GM12878 (cell line): ENCODE results near the gene FERMT2. TPM values are rescaled to one million over a fixed set of nuclear protein-coding genes. Genes with fewer than 3 reads are reported as not detected.

ENCODE experiments used
- ATAC-seq: fragments of 200-7000 bp; cut with Tn5 transposase; 3 replicates; pipeline ENCODE4 v1.9.1; 2020; ENCODE audit warnings: mild to moderate bottlenecking, moderate library complexity
- BruUV-seq: library from RNA; stranded (reverse); fragments of 400-500 nt; replicated peaks from 2 replicates; lab custom pipeline; 2021; lab: Mats Ljungman, UMichigan
- CTCF ChIA-PET: fragments of 300-600 bp; sonication (Branson Sonifier 250); formaldehyde crosslinking; extraction: SDS; loops from one replicate; lab custom pipeline; 2021; ENCODE audit warnings: inconsistent platforms; lab: Yijun Ruan, JAX
- POLR2A ChIA-PET: fragments of 350-600 bp; formaldehyde crosslinking; extraction: SDS; loops from one replicate; lab custom pipeline; 2021; ENCODE audit warnings: inconsistent platforms; lab: Charles Lee
- RAD21 ChIA-PET: fragments of 300-600 bp; sonication (Branson Sonifier 250); formaldehyde crosslinking; loops from one replicate; lab custom pipeline; 2023; ENCODE audit warnings: antibody characterized with exemption; ENCODE audit not compliant: unreplicated experiment; lab: Charles Lee
- SMC1A ChIA-PET: fragments of 300-600 bp; sonication (Branson Sonifier 250); formaldehyde crosslinking; loops from one replicate; lab custom pipeline; 2023; ENCODE audit not compliant: unreplicated experiment, uncharacterized antibody; lab: Charles Lee
- DNase-seq: peaks from one replicate; pipeline ENCODE4 v3.0.0-alpha.2; 2011; ENCODE audit warnings: low read depth, low spot score
- FAIRE-seq: peaks from 3 replicates; lab custom pipeline; 2011; peaks lifted over from hg19 to GRCh38; lab: Jason Lieb, UNC
- H2AFZ ChIP-seq: 2 replicates; pipeline ENCODE4 v1.6.0; 2011; ENCODE audit warnings: low read depth, low read length, control low read depth; ENCODE audit not compliant: control insufficient read depth
- H3K27ac ChIP-seq: 2 replicates; pipeline ENCODE4 v1.5.1; 2011; ENCODE audit warnings: control low read depth; ENCODE audit not compliant: control insufficient read depth, insufficient read depth
- H3K27me3 ChIP-seq, 2 experiments: replicated peaks in 1 of 2; 2 replicates each; pipeline versions ENCODE4 v1.6.0 to v1.6.1; 2011; ENCODE audit warnings: low read length in 1 of 2; ENCODE audit not compliant: control insufficient read depth in 2 of 2, insufficient read depth in 2 of 2
- H3K36me3 ChIP-seq, 2 experiments: 2 replicates each; pipeline ENCODE4 v1.5.1; 2011; ENCODE audit warnings: low read length in 1 of 2; ENCODE audit not compliant: control insufficient read depth in 2 of 2, insufficient read depth in 2 of 2
- H3K4me1 ChIP-seq: 2 replicates; pipeline ENCODE4 v1.6.1; 2011; ENCODE audit warnings: mild to moderate bottlenecking, low read length, moderate library complexity, mixed read lengths; ENCODE audit not compliant: control insufficient read depth, insufficient read depth
- H3K4me2 ChIP-seq: 2 replicates; pipeline ENCODE4 v1.6.0; 2011; ENCODE audit warnings: control low read depth; ENCODE audit not compliant: control insufficient read depth, insufficient read depth
- H3K4me3 ChIP-seq: fragments of 200-600 bp; sonication (generic); 2 replicates; pipeline ENCODE4 v1.5.1; 2016
- H3K79me2 ChIP-seq: 2 replicates; pipeline ENCODE4 v1.6.0; 2011; ENCODE audit warnings: low read length; ENCODE audit not compliant: control insufficient read depth, insufficient read depth
- H3K9ac ChIP-seq: 2 replicates; pipeline ENCODE4 v1.8.0; 2011; ENCODE audit warnings: low read length, control low read depth, mixed read lengths; ENCODE audit not compliant: control insufficient read depth, insufficient read depth
- H3K9me3 ChIP-seq: replicated peaks from 3 replicates; pipeline ENCODE4 v1.5.1; 2011; ENCODE audit warnings: mild to moderate bottlenecking, low read length; ENCODE audit not compliant: control insufficient read depth, insufficient read depth
- H4K20me1 ChIP-seq: 2 replicates; pipeline ENCODE4 v1.6.0; 2011; ENCODE audit not compliant: control insufficient read depth, insufficient read depth
- BACH1 ChIP-seq: fragments of 450-650 bp; IDR thresholded peaks from 2 replicates; pipeline ENCODE4 v1.6.1; 2017; ENCODE audit warnings: mild to moderate bottlenecking, borderline replicate concordance
- BHLHE40 ChIP-seq, 2 experiments: fragments of 450-650 bp in 1 of 2; IDR thresholded peaks; 2 replicates each; pipeline ENCODE4 v1.6.1; 2011 to 2017; ENCODE audit warnings: low read depth in 2 of 2, borderline replicate concordance in 1 of 2, improper control_type of control experiment in 1 of 2, low read length in 1 of 2, mild to moderate bottlenecking in 1 of 2
- BRCA1 ChIP-seq: IDR thresholded peaks from 2 replicates; pipeline ENCODE4 v1.6.1; 2011; ENCODE audit warnings: low read depth, low read length, improper control_type of control experiment
- CREM ChIP-seq: IDR thresholded peaks from 2 replicates; pipeline ENCODE4 v1.6.1; 2014; ENCODE audit warnings: antibody characterized with exemption, low read depth
- EED ChIP-seq: sonication (generic); IDR thresholded peaks from 2 replicates; pipeline ENCODE4 v1.6.1; 2016; ENCODE audit warnings: antibody characterized with exemption, low read depth
- FOXK2 ChIP-seq: fragments of 450-650 bp; IDR thresholded peaks from 2 replicates; pipeline ENCODE4 v1.6.1; 2017; ENCODE audit warnings: mild to moderate bottlenecking, moderate library complexity
- HDAC6 ChIP-seq: fragments of 200-600 bp; sonication (generic); IDR thresholded peaks from one replicate; pipeline ENCODE4 v1.8.0; 2017; ENCODE audit warnings: antibody characterized with exemption; ENCODE audit not compliant: unreplicated experiment
- HSF1 ChIP-seq: fragments of 150-350 bp; IDR thresholded peaks from 2 replicates; pipeline ENCODE4 v1.6.1; 2014; ENCODE audit warnings: mild to moderate bottlenecking, low read depth, low read length
- JUND ChIP-seq: IDR thresholded peaks from 2 replicates; pipeline ENCODE4 v1.6.1; 2012; ENCODE audit warnings: low read depth, mild to moderate bottlenecking, low read length, improper control_type of control experiment, moderate library complexity
- NFIC ChIP-seq: IDR thresholded peaks from 2 replicates; pipeline ENCODE4 v1.6.1; 2012; ENCODE audit warnings: low read depth, mild to moderate bottlenecking, inconsistent platforms, low read length, moderate library complexity
- NFXL1 ChIP-seq: fragments of 450-650 bp; IDR thresholded peaks from 2 replicates; pipeline ENCODE4 v1.6.1; 2017; ENCODE audit warnings: antibody characterized with exemption, mild to moderate bottlenecking, borderline replicate concordance
- SPI1 ChIP-seq: IDR thresholded peaks from 2 replicates; pipeline ENCODE4 v1.6.1; 2011; ENCODE audit warnings: low read depth, mild to moderate bottlenecking, low read length, moderate library complexity, borderline replicate concordance; ENCODE audit not compliant: insufficient read depth
- YY1 ChIP-seq: IDR thresholded peaks from 2 replicates; pipeline ENCODE4 v1.6.1; 2011; ENCODE audit warnings: low read depth, mild to moderate bottlenecking, low read length
- ZZZ3 ChIP-seq: IDR thresholded peaks from 2 replicates; pipeline ENCODE4 v1.6.1; 2011; ENCODE audit warnings: low read depth; ENCODE audit not compliant: control insufficient read depth, insufficient read length
- WGBS: methylation state at CpG from one replicate; pipeline ENCODE4 v1.1.6; 2016; ENCODE audit warnings: low lambda C conversion rate; ENCODE audit not compliant: insufficient replicate concordance, insufficient coverage; ENCODE audit errors: missing lambda C conversion rate; 5-methylcytosine and 5-hydroxymethylcytosine counted together
- in situ Hi-C: fragments of 300-500 bp; cut with MboI; formaldehyde crosslinking; loops from 9 replicates; pipeline ENCODE4 v1.14.3; 2018; ENCODE audit warnings: mixed read lengths
- intact Hi-C: fragments of 100-400 bp; cut with micrococcal nuclease; formaldehyde crosslinking; loops from one replicate; pipeline ENCODE4 v1.14.2; 2022; ENCODE audit not compliant: unreplicated experiment
- polyA plus RNA-seq, 11 experiments: library from polyadenylated mRNA; depleted of rRNA in 4 of 11; unstranded in 6 of 11; stranded (reverse) in 5 of 11; fragments of >200 nt; fragmentation: Nextera tagmentation in 4 of 11; fragmentation: Illumina TruSeq in 1 of 11; extraction: Ambion mirVana in 4 of 11; extraction: Trizol in 1 of 11; gene quantifications; 1 replicate in 1 of 11; 2 replicates in 10 of 11; pipeline versions ENCODE4 v1.2.1 to v1.2.3, GENCODE V29; 2011 to 2016; ENCODE audit warnings: inconsistent platforms in 2 of 11, missing spikeins in 2 of 11, low read depth in 1 of 11
- total RNA-seq, 4 experiments: library from RNA; depleted of rRNA in 3 of 4; stranded (reverse); fragments of >200 nt in 3 of 4; fragmentation: Illumina TruSeq in 1 of 4; extraction: Trizol in 1 of 4; gene quantifications; 2 replicates each; pipeline versions ENCODE4 v1.2.1 to v1.2.3, GENCODE V29; 2013 to 2021
- TF ChIP-seq, protein P1 (sequence below): fragments of 450-650 bp; IDR thresholded peaks from 2 replicates; pipeline ENCODE4 v1.6.1; 2017; ENCODE audit warnings: mild to moderate bottlenecking, moderate library complexity
- TF ChIP-seq, protein P2 (sequence below): fragments of 450-650 bp; formaldehyde crosslinking; IDR thresholded peaks from 2 replicates; pipeline ENCODE4 v1.5.0; 2022; ENCODE audit warnings: mild to moderate bottlenecking, missing genetic modification characterization

The FERMT2 gene
- total and polyA plus RNA-seq, 10 of the 15 experiments (the other 5 are each of a cell fraction or from before 2014, with no cell fraction given): 4.9 to 35.5 (median 19.5) TPM

GRCh38 chr14:52944254-52944653 lies 6.6 kb downstream of the FERMT2 start:
- SMC1A ChIA-PET: interaction anchor here (0.7 to 2.3 kb wide), 6 partner anchors 9 to 1229 kb away, joined by 3 to 6 read pairs (median 4); no protein-coding TSS in a partner anchor
- Histone ChIP-seq H3K27ac (no peak overlapping the region), H3K27me3 (peaks cover 0 to 5% of the 10 kb centered on the region in 2 experiments; a peak in 2 of 4 replicates), H3K9ac (no peak overlapping the region), H3K4me1 (no peaks in the 10 kb centered on the region), H4K20me1 (no peaks in the 10 kb centered on the region), H3K4me3 (no peak overlapping the region), H3K4me2 (no peak overlapping the region), H3K79me2 (no peaks in the 10 kb centered on the region), H3K36me3 (no peaks in the 10 kb centered on the region), H2AFZ (no peak overlapping the region), H3K9me3 (no peaks in the 10 kb centered on the region)
- TF ChIP-seq BHLHE40 (IDR thresholded peaks at IDR 0.05; ENCODE audit: borderline replicate concordance in 1 of 2, low read depth in 2 of 2, low read length in 1 of 2) (no peak), BACH1 (no peak), JUND (no peak), SPI1 (no peak), NFXL1 (no peak), ZZZ3 (no peak), HDAC6 (no peak), HSF1 (no peak), CREM (no peak), YY1 (no peak), BRCA1 (no peak), EED (no peak), NFIC (no peak), FOXK2 (no peak)
- TF ChIP-seq, protein P1, sequence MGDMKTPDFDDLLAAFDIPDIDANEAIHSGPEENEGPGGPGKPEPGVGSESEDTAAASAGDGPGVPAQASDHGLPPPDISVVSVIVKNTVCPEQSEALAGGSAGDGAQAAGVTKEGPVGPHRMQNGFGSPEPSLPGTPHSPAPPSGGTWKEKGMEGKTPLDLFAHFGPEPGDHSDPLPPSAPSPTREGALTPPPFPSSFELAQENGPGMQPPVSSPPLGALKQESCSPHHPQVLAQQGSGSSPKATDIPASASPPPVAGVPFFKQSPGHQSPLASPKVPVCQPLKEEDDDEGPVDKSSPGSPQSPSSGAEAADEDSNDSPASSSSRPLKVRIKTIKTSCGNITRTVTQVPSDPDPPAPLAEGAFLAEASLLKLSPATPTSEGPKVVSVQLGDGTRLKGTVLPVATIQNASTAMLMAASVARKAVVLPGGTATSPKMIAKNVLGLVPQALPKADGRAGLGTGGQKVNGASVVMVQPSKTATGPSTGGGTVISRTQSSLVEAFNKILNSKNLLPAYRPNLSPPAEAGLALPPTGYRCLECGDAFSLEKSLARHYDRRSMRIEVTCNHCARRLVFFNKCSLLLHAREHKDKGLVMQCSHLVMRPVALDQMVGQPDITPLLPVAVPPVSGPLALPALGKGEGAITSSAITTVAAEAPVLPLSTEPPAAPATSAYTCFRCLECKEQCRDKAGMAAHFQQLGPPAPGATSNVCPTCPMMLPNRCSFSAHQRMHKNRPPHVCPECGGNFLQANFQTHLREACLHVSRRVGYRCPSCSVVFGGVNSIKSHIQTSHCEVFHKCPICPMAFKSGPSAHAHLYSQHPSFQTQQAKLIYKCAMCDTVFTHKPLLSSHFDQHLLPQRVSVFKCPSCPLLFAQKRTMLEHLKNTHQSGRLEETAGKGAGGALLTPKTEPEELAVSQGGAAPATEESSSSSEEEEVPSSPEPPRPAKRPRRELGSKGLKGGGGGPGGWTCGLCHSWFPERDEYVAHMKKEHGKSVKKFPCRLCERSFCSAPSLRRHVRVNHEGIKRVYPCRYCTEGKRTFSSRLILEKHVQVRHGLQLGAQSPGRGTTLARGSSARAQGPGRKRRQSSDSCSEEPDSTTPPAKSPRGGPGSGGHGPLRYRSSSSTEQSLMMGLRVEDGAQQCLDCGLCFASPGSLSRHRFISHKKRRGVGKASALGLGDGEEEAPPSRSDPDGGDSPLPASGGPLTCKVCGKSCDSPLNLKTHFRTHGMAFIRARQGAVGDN: no peak
- TF ChIP-seq, protein P2, sequence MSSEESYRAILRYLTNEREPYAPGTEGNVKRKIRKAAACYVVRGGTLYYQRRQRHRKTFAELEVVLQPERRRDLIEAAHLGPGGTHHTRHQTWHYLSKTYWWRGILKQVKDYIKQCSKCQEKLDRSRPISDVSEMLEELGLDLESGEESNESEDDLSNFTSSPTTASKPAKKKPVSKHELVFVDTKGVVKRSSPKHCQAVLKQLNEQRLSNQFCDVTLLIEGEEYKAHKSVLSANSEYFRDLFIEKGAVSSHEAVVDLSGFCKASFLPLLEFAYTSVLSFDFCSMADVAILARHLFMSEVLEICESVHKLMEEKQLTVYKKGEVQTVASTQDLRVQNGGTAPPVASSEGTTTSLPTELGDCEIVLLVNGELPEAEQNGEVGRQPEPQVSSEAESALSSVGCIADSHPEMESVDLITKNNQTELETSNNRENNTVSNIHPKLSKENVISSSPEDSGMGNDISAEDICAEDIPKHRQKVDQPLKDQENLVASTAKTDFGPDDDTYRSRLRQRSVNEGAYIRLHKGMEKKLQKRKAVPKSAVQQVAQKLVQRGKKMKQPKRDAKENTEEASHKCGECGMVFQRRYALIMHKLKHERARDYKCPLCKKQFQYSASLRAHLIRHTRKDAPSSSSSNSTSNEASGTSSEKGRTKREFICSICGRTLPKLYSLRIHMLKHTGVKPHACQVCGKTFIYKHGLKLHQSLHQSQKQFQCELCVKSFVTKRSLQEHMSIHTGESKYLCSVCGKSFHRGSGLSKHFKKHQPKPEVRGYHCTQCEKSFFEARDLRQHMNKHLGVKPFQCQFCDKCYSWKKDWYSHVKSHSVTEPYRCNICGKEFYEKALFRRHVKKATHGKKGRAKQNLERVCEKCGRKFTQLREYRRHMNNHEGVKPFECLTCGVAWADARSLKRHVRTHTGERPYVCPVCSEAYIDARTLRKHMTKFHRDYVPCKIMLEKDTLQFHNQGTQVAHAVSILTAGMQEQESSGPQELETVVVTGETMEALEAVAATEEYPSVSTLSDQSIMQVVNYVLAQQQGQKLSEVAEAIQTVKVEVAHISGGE (CRISPR knock-in tag): no peak
- in situ Hi-C loops: no loop called here
- ATAC-seq (no peak), DNase-seq (no peak), FAIRE-seq (no peak)
- no TSS peak for BruUV-seq
- RAD21 ChIA-PET: no interaction called here
- CTCF ChIA-PET: interaction anchor here (0.7 to 1.3 kb wide), 3 partner anchors 8 to 17 kb away, joined by 3 to 5 read pairs (median 3); no protein-coding TSS in a partner anchor
- POLR2A ChIA-PET: interaction anchor here (1.0 to 1.6 kb wide), 2 partner anchors 9 to 131 kb away, joined by 3 to 10 read pairs; no protein-coding TSS in a partner anchor
- intact Hi-C loops: loop anchor here (5.0 kb wide), 1 partner anchor 47 kb away; no protein-coding TSS in a partner anchor
- WGBS: 47% methylated on average over 2 of the region's 2 CpGs
